Tibial nerve (tissue), 4 donors: ENCODE data around the gene TRIOBP.

Experiments
- CTCF ChIP-seq, 5 experiments: fragments of 200-600 bp in 3 of 5; fragments of 450-650 bp in 2 of 5; sonication (generic) in 3 of 5; IDR thresholded peaks; one replicate each; pipeline ENCODE4 v1.5.1; 2016 to 2019; ENCODE audit warnings: antibody characterized with exemption in 5 of 5, mild to moderate bottlenecking in 3 of 5, moderate library complexity in 2 of 5
- EP300 ChIP-seq, 2 donors: sonication (generic); formaldehyde crosslinking; IDR thresholded peaks; one replicate each; pipeline ENCODE4 v1.6.1; 2017; ENCODE audit warnings: antibody characterized with exemption in 2 of 2, mild to moderate bottlenecking in 1 of 2
- POLR2A ChIP-seq, 2 donors: fragments of 450-650 bp; IDR thresholded peaks; one replicate each; pipeline ENCODE4 v1.6.1; 2017; ENCODE audit warnings: antibody characterized with exemption in 2 of 2, mild to moderate bottlenecking in 2 of 2, moderate library complexity in 2 of 2

GRCh38 chr22:37713761-37714160 is 16.9 kb downstream of the TRIOBP start:
- TF ChIP-seq POLR2A (IDR thresholded peaks at IDR 0.05), result no peak
- no peak for TF ChIP-seq CTCF (IDR thresholded peaks at IDR 0.05)
- no peak for TF ChIP-seq EP300 (IDR thresholded peaks at IDR 0.05)
